Activated CD4-positive, alpha-beta T cell treated with anti-CD3 and anti-CD28 coated beads, Interleukin-2, amount 50 U/mL, for 16 hours (primary cell): ENCODE results near the gene HSPB1.
A peak's percentile ranks its signal among the peaks of the same experiment; 100 is the strongest.
"Not testable (repeated sequence)": the region's sequence is repeated elsewhere in the genome, so short reads cannot be mapped to it uniquely, and the experiment has no call there.

Experiments used
- DNase-seq: peaks from one replicate; pipeline ENCODE4 v3.0.0-alpha.2; 2020

The HSPB1 gene

DNA sequence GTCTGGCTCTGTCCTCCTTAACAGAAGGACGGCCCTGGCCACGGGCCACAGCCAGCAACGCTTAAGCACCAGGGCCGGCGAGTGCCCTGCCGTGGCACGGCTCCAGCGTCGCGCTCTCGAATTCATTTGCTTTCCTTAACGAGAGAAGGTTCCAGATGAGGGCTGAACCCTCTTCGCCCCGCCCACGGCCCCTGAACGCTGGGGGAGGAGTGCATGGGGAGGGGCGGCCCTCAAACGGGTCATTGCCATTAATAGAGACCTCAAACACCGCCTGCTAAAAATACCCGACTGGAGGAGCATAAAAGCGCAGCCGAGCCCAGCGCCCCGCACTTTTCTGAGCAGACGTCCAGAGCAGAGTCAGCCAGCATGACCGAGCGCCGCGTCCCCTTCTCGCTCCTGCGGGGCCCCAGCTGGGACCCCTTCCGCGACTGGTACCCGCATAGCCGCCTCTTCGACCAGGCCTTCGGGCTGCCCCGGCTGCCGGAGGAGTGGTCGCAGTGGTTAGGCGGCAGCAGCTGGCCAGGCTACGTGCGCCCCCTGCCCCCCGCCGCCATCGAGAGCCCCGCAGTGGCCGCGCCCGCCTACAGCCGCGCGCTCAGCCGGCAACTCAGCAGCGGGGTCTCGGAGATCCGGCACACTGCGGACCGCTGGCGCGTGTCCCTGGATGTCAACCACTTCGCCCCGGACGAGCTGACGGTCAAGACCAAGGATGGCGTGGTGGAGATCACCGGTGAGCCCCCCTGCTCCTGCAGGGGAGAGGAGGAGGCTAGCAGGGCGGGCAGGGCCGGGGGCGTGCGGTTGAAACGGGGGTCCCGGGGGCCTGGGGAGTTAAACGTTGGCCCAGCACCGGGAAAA is at the start of gene HSPB1:
HSPB1 (plus strand) TSS at position 327 of the 855 bp plus-strand sequence; CDS start at position 367, 40 bp downstream.
- DNase-seq: no peak

DNA sequence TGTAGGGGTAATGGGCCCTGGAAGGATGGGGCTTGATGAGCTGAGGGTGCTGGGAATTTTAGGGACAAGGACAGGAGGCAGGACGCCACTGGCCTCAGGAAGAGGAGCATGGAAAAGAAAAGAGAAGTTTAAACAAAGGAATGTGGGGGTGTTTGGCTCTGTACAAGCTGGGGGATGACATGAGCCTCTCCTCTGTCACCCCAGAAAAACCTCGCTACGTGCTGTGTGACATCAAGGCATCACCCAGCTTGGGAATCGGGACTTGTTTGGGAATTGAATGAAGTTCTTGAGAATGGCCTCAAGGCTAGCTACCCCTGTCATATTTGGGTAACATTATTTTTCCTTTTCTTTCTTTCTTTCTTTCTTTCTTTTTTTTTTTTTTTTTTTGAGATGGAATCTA is 47.7 kb upstream of the HSPB1 start:
- DNase-seq: no peak

DNA sequence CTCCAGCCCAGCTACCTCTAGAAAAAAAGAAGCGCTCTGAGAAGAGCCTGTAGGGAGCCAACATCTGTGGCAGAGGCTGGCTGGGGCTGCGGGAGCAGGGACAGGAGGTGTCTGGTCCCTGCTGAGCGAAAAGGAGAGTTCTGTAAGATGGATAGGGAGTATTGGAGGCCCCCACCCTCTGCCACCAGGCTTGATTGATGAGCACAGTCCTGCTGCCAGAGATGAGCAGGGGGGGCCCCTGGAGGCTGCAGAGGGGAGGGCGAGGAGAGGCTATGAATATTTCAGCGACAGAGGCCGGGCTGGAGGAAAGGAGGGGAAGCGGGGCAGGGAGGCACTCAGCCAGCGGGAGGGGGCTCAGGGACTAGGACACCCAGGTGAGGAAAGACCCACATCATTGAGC is 44.5 kb upstream of the HSPB1 start:
- DNase-seq: no peak

DNA sequence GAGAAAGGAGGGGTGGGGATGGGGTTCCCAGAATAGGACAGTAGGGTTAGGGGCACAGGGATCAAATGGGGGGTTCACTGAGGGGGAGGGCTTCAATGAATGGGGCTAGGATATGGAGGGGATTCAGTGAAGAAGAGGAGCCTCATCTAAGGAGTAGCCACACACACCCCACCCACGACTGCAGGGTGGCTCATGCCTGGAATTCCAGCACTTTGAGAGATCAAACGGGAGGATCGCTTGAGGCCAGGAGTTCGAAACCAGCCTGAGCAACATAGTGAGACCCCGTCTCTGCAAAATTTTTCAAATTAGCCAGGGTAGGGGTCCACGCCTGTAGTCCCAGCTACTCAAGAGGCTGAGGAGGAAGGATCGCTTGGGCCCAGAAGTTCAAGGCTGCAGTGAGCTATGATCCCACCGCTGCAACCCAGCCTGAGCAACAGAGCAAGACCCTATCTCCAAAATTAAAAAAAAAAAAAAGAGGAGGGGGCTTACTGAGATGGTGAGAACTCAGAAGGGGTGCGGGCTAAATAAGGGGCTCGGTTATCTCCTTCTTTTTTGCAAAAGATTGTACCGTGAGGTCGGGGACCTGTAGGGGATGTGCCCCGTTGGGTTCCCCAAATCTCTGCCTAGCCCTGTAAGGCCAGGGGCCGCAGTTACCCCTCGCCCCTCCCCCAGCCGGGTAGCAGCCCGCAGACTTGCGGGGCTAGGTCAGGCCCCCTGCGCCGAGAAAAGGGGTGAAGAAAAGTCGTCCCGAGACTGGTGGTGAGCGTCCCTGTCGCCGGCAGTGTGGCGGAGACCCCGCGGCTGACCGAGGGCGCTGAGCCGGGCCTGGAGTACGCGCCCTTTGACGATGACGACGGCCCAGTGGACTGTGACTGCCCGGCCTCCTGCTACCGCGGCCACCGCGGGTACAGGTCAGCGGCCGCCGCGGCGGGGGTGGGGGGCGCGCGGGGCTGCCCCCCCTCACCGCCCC is 43.1 kb upstream of the HSPB1 start:
- DNase-seq: no peak

DNA sequence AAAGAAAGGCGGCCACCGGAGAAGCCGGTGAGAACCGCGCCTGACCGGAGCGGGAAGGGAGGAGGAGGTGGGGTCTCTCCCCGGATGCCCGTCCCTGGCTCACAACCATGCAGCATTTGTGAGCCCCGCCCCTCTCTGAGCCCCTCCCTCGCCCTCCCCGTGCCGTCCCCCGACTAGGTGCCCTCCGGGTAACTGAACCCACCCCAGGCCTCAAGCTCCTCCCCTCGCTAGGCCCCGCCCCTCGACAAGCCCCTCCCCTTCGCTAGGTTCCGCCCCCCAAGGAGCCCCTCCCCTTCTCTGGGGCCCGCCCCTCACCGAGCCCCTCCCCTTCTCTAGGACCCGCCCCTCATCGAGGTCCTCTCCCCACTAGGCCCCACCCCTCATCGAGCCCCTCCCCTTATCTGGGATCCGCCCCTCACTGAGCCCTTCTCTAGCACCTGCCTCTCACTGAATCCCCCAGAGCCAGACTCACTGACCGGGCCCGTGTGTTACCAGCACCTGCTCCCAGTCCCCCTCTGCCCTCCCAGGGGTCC is 42.2 kb upstream of the HSPB1 start:
- DNase-seq: peak; percentile 42

DNA sequence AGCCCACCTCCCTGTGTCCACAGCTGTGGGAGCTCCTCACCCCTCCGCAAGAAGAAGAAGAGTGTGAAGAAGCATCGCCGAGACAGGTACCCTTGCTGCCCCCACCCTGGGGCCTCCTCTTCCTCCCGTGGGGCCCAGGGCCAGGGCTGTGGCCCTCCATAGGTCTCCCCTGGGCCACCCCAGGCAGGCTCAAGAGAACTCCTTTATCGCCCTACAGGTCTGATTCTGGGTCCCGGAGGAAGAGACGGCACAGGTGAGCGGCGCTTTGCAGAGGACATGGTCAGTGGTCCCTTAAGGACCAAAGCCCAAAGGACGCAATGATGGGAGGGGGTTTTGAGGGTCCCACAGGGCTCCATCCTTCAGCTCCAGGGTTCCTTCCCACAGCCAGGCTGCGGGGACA is 41.1 kb upstream of the HSPB1 start:
- DNase-seq: no peak

DNA sequence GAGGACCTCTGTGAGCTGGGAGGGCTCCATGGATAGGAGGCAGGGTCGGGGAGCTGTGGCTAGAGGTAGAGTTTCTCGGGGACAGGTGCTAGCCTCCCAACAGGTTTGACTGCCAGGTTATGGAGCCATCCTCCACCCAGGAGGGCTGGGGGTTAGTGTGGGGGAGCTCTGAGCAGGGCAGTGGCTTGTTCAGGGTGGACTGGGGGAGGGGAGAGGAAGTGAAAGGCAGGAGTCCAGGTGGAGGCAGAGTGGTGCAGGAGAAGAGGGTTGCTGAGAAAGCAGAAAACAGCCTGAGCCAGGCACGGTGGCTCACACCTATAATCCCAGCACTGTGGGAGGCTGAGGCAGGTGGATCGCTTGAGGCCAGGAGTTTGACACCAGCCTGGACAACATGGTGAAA is 40.5 kb upstream of the HSPB1 start:
- no peak for DNase-seq

DNA sequence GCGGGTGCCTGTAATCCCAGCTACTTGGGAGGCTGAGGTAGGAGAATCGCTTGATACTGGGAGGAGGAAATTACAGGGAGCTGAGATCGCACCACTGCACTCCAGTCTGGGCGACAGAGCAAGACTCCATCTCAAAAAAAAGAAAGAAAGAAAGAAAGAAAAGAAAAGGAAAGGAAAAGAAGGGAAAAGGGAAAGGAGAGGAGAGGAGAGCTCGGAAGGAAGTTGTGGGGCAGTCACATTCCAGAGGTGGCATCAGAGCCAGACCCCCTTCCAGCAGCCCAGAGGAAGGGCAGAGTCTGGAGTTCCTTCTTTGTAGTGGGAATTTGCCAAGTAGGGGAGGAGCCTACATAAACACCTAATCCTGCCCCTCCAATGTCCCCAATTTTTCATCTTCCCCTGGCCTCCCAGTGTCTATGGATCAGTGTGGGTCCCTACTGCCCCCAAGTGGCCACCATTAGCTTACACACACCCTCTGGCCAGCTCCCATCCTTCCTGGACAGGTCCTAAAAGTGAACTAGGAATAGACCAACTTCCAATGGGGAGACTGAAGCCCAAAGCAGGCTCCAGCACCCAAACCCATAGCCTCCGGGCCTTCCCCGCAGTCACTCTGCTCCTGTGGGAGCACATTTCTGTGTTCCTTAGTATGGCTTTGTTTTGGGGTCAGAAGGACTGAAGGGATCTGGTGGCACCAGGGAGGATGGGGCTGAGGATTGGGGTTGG is 39.6 kb upstream of the HSPB1 start:
- peak; percentile 54 for DNase-seq

DNA sequence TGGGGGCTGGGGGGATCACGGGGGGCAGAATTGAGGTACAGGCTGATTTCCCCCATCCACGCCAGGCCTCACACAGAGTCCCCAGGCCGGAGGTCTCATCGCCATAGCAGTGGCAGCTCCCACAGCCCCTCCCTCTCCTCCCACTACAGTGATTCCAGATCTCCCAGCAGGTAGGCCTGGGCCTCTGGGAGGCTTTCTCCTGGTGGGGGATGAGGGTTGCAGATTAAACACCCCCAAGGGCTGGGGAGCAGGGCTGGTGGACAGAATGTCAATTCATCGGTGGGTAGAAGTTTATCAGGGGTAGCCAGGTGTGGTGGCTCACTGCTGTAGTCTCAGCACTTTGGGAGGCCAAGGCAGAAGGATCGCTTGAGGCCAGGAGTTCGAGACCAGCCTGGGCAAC is 37.2 kb upstream of the HSPB1 start:
- no peak for DNase-seq

DNA sequence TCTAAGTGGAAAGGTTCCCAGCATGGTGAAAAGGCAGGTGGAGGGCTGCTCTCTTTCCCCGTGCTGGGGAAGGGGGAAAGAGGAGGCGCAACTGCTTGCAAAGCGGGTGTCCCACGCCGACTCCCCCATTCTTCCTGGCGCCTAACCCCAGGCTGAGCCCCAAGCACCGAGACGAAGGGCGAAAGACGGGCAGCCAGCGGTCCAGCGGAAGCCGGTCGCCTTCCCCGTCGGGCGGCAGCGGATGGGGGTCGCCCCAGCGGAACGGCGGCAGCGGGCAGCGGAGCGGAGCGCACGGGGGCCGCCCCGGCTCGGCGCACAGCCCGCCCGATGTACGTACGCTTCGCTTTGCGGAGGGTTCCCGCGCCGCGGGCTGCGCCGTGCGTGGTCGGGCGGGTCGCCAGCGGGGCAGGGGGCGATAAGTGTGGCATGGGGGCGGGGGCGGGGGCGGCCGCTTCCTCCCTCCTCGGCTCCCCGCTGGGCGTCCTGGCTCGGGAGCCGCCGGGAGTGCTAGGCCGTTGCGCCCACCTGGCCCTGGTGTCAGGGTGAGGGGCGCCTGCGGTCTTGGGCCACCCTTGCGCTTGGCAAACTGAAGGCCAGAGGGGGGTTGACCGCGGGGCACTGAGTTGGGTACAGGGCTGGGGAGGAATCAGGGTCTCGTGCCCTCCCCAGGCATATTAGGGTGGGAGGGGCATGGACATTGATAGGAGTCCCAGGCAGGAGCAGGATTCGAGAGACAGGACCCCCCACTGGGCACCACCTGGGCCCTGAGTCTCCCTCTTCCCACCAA is 35.2 kb upstream of the HSPB1 start:
- no peak for DNase-seq

DNA sequence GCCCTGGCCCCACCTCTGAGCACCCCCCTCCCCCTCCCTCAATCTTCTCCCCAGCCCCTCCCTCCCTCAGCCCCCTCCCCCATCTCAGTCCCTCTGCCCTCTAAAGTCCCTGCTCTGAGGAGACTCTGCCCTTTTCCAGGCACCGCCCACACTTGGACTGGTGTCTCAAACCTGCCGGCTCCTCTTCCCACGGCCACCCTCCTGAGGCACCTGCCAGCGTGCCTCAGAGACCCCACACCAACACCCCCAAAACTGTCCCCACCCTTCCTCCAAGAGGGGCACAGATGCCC is 34.6 kb upstream of the HSPB1 start:
- no peak for DNase-seq

DNA sequence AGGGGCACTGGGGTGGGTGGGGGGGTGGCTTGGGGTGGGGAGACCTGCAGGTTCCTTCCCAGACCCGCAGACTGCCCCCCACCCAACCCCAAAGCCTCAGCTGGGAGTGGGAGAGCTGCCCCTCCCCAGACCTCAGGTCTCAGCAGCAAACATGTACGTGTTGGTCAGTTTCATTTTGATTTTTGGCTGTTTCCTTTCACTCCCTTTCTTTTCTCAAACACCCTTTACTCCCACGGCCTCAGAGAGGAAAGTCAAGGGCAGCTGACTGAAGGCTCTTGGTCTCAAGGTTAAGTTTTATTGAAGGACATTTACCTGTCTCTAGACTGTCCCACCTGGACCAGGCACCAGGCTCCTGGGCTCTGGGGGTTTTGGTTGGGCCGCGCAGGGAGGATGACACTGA is 34.1 kb upstream of the HSPB1 start:
- DNase-seq: no peak

DNA sequence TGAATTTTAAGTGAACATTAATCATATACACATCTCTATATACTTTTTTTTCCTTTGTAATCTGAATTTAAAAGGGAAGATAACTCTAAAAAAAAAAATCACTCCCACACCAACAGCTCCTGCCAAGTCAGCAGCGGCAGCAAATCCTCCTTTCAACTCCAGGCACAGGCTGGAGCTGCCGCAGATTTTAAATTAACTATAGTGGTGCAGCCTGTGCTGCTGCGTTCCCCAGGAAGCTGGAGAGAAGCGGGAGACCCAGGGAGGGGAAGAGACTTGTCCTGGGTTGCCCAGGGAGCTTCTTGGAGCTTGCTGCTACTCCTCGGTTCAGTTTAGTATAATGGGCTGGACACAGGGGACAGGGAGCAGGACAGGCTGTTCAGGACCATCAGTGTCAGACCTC is 32.6 kb upstream of the HSPB1 start:
- DNase-seq: no peak

DNA sequence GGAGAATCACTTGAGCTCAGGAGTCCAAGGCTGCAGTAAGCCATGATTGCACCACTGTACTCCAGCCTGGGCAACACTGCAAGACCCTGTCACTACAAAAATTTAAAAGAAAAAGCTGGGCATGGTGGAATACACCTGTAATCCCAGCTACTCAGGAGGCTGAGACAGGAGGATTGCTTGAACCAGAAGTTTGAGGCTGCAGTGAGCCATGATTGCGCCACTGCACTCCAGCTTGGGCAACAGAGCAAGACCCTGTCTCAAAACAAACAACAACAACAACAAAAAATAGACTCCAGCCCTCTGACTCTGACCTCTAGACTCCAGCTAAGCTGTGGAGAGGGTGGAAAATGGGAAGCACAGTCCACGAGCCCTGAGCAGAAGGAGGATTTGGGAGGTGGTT is 31.1 kb upstream of the HSPB1 start:
- DNase-seq: not testable (repeated sequence)

DNA sequence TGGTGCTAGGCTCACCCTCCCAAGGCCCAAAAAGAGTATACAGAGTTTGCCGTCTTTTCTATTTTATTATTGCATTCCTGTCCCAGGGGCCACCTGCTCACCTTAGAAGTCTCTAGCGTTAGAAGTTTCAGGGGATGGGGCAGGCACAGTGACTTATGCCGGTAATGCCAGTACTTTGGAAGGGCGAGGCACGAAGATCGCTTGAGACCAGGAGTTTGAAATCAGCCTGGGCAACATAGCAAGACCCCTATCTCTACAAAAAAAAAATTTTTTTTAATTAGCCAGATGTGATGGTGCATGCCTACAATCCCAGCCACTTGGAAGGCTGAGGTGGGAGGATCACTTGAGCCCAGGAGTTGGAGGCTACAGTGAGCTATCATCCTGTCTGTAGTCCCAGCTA is 30.3 kb upstream of the HSPB1 start:
- DNase-seq: no peak

DNA sequence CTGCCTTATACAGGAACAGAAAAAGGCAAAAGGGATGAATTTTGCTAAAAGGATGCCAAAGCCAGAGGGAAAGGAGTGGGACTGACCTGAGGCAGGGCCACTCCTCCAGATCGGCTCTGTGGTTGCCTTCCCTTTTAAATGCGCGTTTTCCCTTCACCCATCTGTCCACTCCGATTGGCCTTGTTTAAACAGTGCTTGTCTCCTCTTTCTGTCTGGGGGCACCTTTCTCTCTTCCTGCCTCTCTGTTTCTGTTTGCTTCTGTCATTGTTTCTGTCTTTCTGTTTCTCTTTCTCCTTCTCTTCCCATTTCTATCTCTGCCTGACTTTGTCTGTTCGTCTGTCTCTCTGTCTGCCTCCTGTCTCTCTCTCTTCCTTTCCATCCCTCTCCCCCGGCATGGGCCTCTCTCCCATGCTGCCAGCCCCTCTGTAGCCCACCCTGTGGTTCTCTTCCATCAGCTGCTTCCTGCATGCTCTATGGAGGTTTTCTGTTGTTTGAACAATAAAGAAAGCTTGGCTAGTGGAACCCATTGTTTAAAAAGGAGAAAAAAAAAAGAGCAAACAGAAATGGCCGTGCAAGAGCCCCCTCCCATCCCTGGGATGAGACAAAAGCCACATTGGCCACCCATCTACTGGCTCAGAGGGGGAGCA is 29.5 kb upstream of the HSPB1 start:
- no peak for DNase-seq

DNA sequence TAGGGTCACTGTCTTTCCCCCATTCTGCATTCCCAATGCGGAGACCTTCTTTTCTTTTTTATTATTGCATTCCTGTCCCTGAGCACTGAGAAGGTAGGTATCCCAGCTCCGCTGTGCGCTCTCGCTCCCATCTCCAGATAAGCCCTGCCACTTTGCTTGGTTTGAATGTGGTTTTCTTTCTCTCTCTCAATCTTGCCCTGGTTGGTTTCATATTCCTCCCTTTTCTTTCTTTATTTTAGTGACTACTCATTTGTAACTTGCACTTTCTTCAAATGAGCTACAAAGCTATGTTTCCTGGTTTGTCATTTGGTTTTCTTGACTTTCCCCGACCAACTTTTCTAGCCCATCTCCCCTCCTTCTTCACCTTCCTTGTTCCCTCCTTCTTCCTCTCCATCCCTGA is 29.0 kb upstream of the HSPB1 start:
- DNase-seq: peak; percentile 16

DNA sequence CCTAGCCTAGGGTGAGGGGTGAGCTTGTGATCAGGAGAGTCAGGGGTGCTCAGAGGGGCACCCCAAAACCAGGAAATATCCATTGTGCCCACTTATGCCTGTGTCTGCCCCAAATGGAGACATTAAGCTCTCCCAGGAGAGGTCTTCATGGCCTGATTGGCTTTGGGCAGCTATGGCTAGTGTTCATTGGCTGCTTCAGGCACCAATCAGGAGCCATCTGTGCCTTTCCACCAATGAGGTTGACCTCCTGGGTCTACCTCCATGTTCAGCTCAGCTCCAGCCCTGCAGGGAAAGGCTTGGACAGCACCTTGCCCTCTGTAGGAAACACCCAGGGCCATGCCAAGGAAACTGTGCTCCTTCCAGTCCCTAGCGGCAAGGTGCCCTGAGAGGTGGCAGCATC is 23.9 kb upstream of the HSPB1 start:
- DNase-seq: no peak

DNA sequence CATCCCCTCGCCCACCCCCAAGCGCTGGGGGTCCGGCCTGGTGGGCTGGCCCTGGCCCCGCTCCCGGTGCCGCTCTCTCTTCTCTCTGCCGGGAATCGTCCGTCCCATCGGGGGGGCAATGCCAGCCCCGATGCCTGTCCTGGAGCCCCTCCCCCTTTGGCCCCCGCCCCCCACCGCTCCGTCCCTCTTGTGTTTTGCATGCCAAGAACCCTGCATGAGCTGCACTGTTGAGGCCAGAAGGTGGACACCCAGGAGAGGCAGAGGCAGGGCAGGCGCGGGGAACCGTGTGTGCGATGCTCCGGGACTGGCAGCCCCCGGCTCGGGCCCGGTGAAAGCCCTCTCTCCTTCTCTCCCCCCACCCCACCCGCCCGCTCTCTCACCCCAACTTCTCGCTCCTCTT is 22.1 kb upstream of the HSPB1 start:
- no peak for DNase-seq

DNA sequence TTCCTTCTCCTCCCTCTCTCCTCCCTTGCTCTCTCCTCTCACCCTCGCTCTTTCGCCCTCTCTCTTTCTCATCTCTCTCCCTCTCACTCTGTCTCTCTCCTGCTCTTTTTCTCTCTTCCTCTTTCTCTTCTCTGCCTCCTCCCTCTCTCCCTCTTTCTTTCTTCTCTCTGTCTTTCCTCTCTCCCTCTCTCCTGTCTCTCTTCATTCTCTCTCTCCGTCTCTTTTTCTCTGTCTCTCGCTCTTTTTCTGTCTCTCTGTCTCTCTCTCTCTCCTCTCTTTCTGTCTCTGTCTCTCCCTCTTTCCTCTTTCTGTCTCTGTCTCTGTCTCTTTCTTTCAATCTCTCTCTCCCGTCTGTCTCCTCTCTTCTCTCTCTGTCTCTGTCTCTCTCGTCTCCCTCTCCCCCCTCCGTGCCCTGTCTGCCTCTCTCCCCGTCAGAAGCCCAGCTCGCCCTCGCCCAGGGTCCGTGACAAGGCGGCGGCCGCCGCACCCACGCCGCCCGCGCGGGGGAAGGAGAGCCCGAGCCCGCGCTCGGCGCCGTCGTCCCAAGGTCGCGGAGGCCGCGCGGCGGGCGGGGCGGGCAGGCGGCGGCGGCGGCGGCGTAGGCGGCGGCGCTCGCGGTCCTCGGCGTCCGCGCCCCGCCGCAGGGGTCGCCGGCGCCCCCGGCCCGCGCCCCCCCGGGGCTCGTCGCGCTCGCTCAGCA is 21.3 kb upstream of the HSPB1 start:
- no peak for DNase-seq

DNA sequence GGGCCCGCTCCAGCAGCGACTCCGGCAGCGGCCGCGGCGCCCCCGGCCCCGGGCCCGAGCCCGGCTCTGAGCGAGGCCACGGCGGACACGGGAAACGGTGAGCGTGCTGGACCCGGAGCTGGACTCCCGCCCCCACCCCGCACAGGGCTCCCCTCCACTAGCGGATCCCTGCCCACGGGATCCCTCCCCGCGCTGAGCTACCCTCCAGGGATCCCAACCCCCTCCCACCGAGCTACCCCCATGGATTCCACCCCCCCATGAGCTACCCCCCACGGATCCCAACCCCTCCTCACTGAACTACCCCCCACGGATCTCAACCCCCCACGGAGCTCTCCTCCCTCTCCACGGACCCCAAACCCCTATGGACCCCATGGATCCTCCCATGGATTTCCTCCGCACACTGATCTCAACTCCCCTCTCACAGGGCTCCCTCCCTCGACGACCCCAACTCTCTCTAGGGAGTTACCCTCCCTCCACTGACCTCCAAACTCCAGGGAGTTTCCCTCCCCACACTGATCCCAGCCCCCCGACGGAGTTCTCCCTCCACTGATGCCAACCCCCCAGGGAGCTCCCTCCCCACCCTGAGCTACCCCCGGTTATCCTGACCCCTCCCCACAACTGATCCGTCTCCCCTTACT is 20.6 kb upstream of the HSPB1 start:
- no peak for DNase-seq
